ENCODE measurements around the gene FAM81A.

- TF ChIP-seq CTCF (IDR thresholded peaks at IDR 0.05) = no peak
- no peak for TF ChIP-seq POLR2A (IDR thresholded peaks at IDR 0.05)
- TF ChIP-seq EP300 (IDR thresholded peaks at IDR 0.05) = no peak
Observed at GRCh38 chr15:59392299-59392698, 45.7 kb upstream of the FAM81A start.
